ENCODE measurements around the gene IGFALS.

IGFALS gene

DNA sequence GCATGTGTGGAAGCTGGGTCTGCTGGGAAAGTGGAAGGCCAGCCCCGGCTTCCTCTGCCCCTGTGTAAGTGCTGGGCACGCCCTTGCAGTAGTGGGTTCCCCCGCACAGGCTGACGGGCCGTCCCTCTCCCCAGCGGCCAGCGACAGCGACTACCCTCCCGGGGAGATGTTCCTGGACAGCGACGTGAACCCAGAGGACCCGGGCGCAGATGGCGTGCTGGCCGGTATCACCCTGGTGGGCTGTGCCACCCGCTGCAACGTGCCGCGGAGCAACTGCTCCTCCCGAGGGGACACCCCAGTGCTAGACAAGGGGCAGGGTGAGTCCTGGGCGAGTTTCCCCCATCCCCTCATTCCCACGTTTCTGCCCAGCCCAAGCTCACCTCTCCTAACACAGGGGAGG lies 27.7 kb downstream of the IGFALS start:
- no peak for DNase-seq (ENCODE audit: low spot score)

DNA sequence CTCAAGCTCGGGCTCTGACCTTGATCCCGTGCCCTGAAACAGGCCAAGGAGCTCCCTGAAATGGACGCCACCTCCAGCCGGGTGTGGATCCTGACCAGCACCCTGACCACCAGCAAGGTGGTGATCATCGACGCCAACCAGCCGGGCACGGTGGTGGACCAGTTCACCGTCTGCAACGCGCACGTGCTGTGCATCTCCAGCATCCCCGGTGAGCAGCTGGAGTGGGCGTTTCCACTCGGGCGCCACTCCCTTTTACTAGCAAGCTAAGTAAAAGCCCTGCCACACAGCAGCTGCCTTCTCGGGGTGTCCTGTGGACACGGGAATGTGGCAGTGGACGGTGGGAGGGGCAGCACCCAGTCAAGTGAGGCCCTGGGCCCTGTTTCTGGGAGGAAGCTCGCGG lies 28.5 kb downstream of the IGFALS start:
- DNase-seq (ENCODE audit: low spot score), result no peak

- no peak for DNase-seq (ENCODE audit: low spot score)
Measured at GRCh38 chr16:1763521-1764511, 29.7 kb downstream of the IGFALS start.

DNA sequence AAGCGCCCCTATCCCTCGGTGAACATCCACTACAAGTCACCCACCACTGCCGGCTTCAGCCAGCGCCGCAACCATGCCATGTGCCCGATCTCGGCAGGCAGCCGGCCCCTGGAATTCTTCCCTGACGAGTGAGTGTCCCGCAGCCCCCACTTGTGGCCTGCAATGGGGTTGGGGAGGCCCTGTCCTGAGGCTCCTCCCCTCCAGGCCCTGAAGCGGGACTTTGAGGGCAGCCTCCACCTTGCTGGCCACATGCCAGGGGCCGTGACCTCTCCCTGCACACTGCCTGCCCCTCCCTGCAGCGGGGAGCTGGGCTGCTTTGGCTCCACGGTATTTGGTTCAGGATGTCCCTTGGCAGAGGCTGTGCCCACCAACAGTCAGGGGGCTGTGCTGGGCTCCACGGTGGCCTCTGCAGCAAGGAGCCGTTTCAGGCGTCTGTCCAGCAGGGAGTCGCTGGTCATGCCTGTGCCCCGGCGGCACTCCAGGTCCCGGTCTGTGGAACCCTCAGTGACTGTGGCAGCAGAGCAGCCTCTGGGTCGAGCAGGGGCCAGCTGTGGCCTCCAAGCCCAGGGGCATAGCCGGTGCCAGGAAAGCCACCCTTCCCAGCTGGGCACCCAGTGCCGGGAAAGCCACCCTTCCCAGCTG lies 30.5 kb downstream of the IGFALS start:
- DNase-seq (ENCODE audit: low spot score), result no peak

DNA sequence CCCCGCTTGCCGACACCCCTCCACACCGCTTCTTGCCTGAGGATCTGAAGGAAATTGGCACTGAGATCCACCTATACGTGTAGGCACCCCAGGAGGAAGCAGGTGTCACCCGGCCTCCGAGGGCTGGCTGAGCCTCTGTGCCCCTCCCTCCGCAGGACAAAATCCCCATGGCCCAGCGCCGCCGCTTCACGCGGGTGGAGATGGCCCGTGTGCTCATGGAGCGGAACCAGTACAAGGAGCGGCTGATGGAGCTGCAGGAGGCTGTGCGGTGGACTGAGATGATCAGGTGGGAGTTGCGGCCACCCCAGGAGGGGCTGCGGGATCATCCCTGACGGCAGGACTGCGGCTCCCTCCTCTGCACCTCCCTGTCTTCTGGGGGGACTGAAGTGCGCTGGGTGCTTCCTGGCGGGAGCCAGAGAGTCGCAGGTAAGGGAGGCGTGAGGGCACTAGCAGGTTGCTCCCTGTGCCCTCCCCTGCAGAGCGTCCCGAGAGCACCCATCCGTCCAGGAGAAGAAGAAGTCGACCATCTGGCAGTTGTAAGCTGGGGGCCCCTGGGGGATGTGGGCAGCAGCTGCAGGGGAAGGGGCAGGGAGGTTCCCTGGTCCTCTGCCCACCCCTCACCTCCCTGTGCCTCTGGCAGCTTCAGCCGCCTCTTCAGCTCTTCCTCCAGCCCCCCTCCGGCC lies 31.2 kb downstream of the IGFALS start:
- DNase-seq (ENCODE audit: low spot score), result no peak

GRCh38 chr16:1761751-1762150 lies 31.8 kb downstream of the IGFALS start:
- no peak for DNase-seq (ENCODE audit: low spot score)

- DNase-seq (ENCODE audit: low spot score), result no peak
Measured at GRCh38 chr16:1760911-1761310, 32.6 kb downstream of the IGFALS start.

DNA sequence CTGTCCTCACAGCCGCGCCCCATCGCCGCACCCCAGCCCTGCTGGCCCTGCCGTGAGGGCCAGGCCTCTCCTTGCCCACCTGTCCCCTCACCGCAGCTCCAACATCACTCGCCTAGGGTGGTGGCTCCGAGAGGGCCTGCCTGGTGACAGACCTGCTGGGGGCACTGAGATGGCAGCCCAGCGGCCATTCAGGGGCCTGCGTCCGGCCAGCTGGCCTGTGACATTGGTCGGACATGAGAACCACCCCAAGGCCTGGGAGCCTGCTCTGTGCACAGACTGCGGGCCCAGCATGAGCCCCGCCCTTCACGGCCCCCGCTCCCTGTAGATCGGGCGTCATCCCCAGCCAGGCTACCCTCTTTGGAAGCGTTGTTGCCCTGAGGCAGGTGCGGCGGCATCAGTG lies 34.0 kb downstream of the IGFALS start:
- no peak for DNase-seq (ENCODE audit: low spot score)

- DNase-seq (ENCODE audit: low spot score), result no peak
Measured at GRCh38 chr16:1758923-1759322, 34.6 kb downstream of the IGFALS start.

DNA sequence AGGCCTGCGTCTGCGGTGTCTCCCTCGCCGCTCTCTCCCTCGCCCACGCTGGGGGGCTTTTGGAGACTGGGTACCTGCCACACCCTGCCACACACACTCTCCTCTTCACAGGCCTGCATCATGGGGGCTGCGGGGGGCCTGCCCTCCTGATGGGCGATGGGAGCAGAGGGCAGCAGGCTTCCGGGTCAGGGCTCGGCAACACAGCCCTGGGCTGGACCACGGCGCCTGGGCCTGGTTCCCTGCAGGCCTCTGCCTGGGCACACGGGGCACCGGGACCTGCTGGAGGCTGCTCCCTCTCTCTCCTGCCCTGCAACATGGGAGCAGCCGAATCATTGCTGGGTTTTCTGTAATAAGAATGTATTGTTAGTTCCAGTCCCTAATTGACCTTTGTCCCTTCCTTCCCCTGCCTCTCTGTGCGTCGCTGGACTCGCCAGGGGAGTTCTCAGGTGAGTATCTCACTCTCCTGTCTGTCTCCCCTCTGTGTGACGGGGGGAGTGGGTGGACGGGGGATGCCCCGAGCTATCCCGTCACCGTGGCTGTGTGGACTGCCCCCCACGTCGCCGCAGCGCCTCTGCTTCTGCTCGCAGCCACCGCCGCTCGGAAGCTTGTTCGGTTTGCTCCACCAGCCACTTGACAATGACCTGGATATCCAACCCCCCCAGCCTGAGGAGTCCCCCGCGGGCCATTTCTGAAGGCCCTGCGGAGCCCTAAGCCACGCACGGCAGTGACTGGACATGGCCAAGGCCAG lies 35.6 kb downstream of the IGFALS start:
- DNase-seq (ENCODE audit: low spot score), result no peak

DNA sequence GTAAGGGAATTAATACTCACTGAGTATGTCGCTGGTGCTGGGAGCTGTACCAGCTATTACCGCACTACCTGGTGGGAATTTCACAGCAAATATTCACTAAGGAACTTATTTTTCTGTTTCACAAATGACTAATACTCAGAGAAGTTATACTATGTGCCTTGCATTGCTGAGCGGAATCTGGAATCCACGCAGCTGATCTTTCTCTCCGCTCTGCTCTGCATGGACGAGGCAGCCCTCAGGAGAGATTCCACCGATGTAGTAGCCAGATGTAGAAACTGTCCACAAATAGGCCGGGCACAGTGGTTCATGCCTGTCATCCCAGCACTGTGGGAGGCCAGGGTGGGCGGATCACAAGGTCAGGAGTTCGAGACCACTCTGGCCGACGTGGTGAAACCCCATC lies 39.3 kb downstream of the IGFALS start:
- DNase-seq (ENCODE audit: low spot score), result no peak

DNA sequence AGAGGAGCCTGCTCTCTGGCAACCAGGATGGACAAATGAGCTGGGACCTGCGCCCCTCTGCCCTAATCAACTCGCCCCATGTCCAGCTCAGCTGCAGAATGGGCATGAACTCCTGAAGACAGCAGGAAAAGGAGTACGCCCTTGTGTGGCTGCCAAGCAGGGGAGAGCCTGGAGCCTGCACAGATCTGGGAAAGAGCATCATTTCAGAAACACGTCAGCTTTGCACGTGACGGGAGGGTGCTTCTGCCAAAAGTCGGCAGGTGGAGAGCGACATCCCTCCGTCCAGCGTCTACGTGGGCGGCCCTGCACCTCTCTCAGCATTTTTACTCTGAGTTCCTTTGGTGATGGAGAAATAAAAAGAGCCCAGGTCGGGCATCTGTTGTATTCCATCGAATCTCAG lies 40.7 kb downstream of the IGFALS start:
- no peak for DNase-seq (ENCODE audit: low spot score)

DNA sequence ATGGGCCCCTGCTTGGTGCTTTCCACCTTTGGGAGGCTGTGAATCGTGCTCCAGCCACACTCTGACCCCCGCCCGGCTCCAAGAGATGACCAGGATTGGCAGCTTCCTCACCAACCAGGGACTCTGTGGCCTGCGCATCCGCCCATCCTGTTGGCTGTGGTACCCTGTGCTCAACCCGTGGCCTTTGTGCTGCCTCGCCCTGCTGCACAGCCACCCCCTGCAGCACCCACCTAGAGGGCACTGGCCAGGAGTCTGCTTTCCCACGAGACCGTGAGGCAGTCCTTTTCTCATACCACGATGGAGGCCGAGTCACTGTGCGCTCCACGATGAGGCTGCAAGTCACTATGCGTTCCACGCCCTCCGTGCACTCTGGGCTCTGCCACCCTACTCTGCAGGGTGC lies 41.6 kb downstream of the IGFALS start:
- no peak for DNase-seq (ENCODE audit: low spot score)

DNA sequence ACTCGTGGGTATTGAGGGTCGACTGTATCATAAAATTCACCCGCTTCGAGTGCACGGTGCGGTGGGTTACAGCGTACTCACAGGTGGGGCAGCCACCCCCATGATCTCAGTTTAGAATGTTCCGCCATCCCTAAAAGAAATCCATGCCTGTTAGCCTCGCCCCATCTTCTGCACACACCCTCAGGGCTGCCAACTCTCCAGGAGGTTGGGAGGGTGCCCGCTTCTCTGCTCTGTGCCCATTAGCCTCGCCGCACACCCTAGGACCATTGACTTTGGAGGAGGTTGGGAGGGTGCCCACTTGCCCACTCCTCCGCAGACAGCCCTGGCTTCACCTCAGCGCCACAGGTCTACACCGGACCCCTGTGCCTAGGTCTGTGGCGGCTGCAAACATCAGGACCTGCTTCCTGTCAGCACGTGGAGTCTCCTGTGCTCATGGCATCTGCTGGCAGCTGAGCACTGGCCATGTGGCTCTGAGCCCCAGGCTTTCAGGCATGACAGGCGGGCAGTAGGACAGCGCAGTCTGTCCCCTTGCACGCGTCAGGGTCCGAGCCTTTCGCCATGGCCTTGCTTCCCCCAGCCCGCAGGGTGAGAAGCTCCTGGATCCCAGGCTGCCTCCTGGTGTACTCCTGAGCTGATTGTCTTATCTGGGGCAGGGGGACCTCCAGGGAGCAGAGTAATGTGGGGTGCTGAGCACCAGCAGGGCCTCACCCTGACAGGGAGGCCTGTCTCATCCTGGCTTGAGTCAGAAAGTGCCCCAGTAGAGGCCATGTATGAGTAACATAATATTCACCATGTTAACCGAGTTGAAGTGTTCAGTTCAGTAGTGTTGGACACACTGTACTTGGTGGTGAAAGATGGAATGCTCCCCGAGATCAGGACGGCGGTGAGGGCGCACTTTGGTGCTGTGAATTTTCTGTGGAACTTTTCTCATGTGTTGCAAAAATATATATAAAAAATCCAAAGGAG lies 44.1 kb downstream of the IGFALS start:
- DNase-seq (ENCODE audit: low spot score), result no peak

DNA sequence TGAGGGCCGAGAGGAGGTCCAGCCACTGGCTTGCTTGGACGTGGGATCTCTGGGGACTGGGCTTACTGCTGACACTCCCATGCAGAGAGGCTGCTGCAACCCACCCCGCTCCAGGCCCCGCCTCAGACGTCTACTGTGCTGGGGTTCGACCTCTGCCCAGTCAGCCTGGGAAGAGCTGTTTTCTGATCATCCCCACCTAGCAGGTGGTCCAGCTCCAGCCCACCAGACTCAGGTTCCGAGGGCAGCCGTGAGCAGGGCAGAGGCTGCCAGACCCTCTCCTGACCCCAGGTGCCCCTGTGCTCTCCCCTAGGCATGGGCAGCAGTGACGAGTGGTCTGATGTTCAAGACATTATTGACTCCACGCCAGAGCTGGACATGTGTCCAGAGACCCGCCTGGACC lies 45.6 kb downstream of the IGFALS start:
- DNase-seq (ENCODE audit: low spot score), result no peak

DNA sequence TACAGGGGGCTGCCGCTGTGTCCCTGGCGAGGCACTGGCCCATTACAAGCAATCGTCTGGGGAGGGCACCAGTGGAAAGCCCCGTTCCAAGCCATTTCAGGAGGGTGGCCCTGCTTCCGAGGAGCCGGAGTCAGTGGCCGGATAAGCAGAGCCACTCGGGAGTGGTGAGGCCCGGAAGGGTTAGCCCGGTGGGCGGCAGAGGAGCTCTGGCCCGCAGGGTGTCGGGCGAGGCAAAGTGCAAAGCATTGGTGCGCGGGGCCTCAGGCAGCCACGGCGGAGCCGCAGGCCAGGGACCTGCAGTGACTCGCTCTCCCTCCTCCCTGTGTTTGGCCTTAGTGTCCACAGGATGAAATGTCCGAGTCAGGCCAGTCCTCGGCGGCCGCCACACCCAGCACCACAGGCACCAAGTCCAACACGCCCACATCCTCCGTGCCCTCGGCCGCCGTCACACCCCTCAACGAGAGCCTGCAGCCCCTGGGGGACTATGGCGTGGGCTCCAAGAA lies 46.8 kb downstream of the IGFALS start:
- DNase-seq (ENCODE audit: low spot score), result no peak

DNA sequence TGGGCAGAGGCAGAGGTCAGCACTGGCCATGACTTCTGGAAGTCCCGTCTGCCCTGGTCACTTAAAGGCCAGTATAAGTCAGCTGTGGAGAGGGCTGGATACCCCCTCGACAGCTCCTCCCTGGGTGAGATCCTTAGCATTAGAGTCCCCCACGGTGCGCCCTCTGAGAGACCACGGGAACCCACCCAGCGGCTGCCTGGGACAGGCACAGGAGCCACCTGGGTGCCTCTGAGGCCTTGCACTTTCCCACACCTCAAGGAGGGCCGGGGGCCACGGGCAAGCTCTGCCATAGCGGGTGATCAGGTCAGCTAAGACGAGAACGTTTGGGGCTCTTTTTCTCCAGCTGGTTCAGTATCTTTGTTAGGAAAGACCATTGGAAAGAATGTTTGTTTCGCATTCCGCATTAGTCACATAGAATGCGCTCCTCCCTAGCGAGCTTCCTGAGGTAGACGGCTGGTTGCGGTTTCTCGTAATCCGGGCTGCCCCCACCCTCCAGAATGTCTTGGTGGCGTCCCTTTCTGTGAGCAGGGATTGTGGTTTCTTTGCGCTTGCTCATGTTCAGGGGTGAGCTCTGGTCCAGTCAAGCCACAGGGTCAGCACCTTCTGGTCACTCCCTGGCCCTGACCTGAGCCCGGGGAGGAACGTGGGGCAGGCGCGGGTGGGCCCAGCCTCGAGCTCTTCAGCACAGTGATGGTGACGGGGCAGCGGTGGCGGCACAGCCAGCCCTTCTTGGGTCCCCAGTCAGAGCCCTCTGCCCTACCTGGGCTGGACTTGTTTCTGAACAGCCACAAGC lies 47.4 kb downstream of the IGFALS start:
- DNase-seq (ENCODE audit: low spot score), result no peak

- no peak for DNase-seq (ENCODE audit: low spot score)
Measured at GRCh38 chr16:1745181-1745899, 48.2 kb downstream of the IGFALS start.

DNA sequence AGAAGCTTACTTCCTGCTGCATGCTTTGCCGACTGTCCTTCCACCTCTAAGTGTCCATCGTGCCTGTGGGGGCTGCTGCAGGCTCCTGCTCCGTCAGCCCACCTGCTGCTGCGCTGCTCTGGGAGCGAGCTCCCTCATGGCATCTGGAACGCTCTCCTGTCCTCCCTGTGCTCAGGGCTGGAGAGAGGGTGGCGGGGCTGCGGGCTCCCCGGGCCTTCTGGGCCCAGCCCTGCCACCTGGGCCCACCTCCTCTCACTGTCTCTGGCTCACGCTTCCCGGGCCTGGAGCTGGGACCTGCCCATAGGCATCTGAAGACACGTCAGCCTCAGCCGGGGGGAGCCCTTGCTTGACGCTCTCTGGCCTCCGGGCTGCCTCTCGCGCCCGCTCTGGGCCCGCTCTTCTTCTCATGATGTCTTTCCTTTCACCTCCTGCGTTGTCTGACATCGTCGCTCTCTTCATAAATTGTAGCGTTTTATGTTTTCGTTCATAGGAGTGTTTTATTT lies 49.1 kb downstream of the IGFALS start:
- no peak for DNase-seq (ENCODE audit: low spot score)

Measured in CD4-positive, alpha-beta T cell treated with Interleukin-6 at 100 ng/mL for 8 hours (primary cell).